Limb (tissue), 2 donors: ENCODE data around the gene MAD2L2.

ENCODE experiments used
- DNase-seq, 2 donors: peaks; one replicate each; pipeline ENCODE4 v3.0.0-alpha.2; 2016; ENCODE audit errors: extremely low spot score in 2 of 2

The MAD2L2 gene

DNA sequence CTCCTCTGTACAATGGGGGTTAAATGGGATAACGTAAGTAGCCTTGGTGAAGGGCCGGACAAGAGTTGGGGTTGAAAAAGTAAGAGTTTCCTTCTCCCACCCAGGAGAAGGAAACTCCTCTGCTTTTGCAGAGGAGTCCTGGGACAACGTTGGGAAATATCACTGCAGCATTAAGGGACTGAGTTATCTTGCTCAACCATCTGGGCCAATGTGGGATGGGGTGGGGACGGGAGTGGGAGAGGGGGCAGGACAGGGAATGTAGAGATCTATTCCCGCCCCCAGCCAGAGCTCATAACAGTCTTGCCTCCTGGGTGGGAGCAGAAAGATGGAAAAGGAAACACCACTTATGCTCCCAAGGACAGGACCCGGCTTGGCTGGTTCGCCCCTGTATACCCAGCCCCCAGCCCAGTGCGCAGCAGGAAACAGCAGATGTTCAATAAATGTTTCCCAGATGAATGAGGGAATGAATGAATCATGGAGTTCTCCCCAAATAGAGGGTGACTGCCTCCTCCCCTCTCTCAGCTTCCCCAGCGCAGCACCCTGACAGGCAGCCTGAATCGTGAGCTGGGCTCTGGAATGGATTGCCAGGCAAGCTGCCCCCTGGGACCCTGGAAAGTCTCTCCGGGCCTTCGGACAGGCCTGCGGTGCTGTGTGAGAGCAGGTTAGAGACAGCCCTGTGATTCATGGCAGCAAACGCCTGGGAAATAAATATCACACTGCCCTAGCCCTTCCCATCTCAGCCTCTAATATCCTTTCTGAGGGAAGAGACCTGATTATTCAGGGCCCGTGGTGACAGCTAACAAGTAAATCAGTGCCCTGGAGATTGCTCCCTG, 51.5 kb downstream of the MAD2L2 start:
- no peak for DNase-seq

DNA sequence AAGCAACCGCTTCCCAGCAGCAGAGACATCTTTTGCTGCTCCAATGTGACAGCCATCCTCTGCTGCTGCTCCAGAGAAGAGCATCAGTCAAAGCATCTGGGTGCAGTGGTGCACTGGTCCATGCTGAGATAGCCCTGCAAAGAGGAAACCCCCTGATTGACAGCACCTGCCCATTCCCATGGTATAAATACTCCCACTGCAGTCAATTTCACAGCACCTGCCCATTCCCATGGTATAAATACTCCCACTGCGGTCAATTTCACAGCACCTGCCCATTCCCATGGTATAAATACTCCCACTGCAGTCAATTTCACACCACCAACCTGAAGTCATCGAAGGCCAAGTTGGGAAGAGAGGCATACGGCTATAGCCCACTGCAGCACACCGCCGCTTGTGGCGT, 52.2 kb downstream of the MAD2L2 start:
- DNase-seq, result no peak

DNA sequence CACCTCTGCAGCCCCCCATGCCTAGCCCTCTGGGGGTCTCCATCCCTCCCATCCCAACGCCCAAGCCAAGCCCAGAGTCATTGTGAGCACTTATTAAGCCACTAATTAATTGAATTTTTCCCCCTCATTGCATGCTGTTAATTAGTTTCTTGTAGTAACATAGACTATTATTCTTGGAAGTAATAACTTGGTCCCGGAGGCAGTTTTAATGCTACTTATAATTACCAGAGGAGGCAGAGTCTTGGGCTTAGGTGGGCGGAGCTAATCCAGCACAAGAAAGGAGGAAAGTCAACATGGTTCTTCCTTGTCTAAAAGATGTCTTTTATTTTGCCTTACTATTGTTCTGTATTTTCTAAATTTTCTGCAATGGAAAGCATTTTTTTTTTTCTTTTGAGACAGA, 54.4 kb downstream of the MAD2L2 start:
- DNase-seq, result no peak
